ENCODE measurements around the gene CRIM1.

DNA sequence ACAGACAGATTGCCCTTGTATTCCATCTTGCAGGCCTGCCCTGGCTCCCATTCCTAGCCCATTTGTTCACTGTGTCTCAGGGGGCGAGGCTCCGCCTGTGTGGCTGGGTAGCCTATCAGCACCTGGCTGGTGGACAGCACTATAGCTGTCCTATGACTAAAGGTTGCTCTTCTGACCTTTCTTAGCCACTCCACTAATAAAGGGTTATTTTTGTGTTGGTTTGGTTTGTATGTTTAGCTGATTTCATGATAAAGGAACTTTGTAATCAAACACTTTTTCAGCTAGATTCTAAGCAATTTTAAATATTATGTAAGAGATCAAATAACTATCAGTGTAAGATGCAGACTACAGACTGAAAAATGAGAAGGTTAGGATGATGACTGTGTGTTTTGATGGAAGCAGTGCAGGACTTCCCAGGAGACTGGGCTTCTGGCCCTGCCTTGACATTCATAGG, 72.2 kb downstream of the CRIM1 start:
- TF ChIP-seq, protein P1, sequence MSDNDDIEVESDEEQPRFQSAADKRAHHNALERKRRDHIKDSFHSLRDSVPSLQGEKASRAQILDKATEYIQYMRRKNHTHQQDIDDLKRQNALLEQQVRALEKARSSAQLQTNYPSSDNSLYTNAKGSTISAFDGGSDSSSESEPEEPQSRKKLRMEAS (IDR thresholded peaks at IDR 0.05), result no peak
- TF ChIP-seq EP300 (IDR thresholded peaks at IDR 0.05; ENCODE audit: borderline replicate concordance) (no peak), TEAD4 (IDR thresholded peaks at IDR 0.05) (no peak)
